HepG2 (cell line): ENCODE data around the gene CALN1.

ENCODE experiments used
- ESRRA ChIP-seq: sonication (generic); formaldehyde crosslinking; IDR thresholded peaks from 2 replicates; pipeline ENCODE4 v1.5.1; 2020; ENCODE audit warnings: mild to moderate bottlenecking, low read depth, missing genetic modification reagents
- EZH2 ChIP-seq: conservative IDR thresholded peaks from 2 replicates; pipeline ENCODE4 v1.6.1; 2012; ENCODE audit warnings: mild to moderate bottlenecking, low read depth, low read length, moderate library complexity
- POLR2A ChIP-seq, 2 experiments: IDR thresholded peaks; 2 replicates each; pipeline ENCODE4 v1.6.1; 2011; ENCODE audit warnings: low read depth in 2 of 2, low read length in 2 of 2, mild to moderate bottlenecking in 1 of 2, moderate library complexity in 1 of 2; ENCODE audit not compliant: insufficient read depth in 1 of 2
- PRDM4 ChIP-seq: sonication (generic); formaldehyde crosslinking; IDR thresholded peaks from 2 replicates; pipeline ENCODE4 v1.9.0; 2021; ENCODE audit warnings: missing genetic modification reagents, borderline replicate concordance
- RFX5 ChIP-seq: IDR thresholded peaks from 2 replicates; pipeline ENCODE4 v1.6.1; 2011; ENCODE audit warnings: low read depth, low read length, improper control_type of control experiment
- ZFX ChIP-seq: sonication (generic); formaldehyde crosslinking; IDR thresholded peaks from 2 replicates; pipeline ENCODE4 v1.4.0; 2020; ENCODE audit warnings: mild to moderate bottlenecking, low read depth, missing genetic modification reagents, moderate library complexity
- ZNF512B ChIP-seq: sonication (generic); formaldehyde crosslinking; IDR thresholded peaks from 2 replicates; pipeline ENCODE4 v1.5.1; 2020; ENCODE audit warnings: missing genetic modification reagents, mild to moderate bottlenecking, borderline replicate concordance
- ZNF598 ChIP-seq: sonication (generic); formaldehyde crosslinking; IDR thresholded peaks from 2 replicates; pipeline ENCODE4 v1.5.1; 2020; ENCODE audit warnings: mild to moderate bottlenecking, missing genetic modification reagents, borderline replicate concordance

GRCh38 chr7:71828361-71828760 lies 583.8 kb downstream of the CALN1 start:
- TF ChIP-seq EZH2 = no peak
- TF ChIP-seq ZNF512B (CRISPR knock-in tag) = no peak
- no peak for TF ChIP-seq POLR2A (IDR thresholded peaks at IDR 0.05; ENCODE audit: insufficient read depth in 1 of 2, low read depth in 2 of 2, low read length in 2 of 2)
- no peak for TF ChIP-seq ESRRA (CRISPR knock-in tag)
- no peak for TF ChIP-seq PRDM4 (CRISPR knock-in tag)
- no peak for TF ChIP-seq RFX5
- TF ChIP-seq ZNF598 = no peak
- no peak for TF ChIP-seq ZFX (CRISPR knock-in tag)
